Measurements from ENCODE around the gene ARAF. TPM values are rescaled to one million over a fixed set of nuclear protein-coding genes. Genes with fewer than 3 reads are reported as not detected.

ARAF gene
- total RNA-seq, 1 experiment from 2014 or later = 68.5 TPM

DNA sequence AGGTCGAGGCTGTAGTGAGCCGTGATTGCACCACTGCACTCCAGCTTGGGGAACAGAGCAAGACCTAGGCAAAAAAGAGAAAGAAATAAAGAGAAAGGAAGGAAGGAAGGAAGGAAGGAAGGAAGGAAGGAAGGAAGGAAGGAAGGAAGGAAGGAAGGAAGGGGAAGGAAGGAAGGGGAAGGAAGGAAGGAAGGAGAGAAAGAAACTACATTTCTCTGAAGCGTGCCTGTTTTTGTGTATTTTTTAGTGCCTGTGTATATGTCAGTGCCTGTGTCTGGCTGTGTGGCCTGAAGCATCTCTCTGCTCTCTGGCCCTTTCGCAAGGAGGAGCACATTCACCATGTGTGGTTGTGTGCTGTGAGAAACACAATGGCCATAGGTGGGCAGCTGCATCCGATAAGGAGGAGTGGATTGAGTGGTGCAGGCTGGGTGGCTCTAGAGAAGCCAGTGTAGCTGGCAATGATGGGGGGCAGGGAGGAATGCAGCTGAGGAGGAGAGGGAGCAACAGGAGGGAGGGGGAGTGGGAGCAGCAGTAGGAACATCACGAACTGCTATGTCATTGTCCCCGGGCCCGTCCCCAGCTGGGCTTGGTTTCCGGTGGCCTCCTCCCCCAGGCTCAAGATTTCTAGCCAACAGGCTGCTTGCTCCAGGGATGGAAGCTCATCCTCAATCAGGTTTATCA lies 47.3 kb downstream of the ARAF start:
- Histone ChIP-seq H3K27me3 (replicated peaks; ENCODE audit: control insufficient read depth, insufficient read depth, low read length) (no peaks in the 10 kb centered on the region), H3K9me3 (no peaks in the 10 kb centered on the region), H3K4me1 (no peaks in the 10 kb centered on the region), H3K36me3 (ENCODE audit: control insufficient read depth, insufficient read depth, low read length) (no peaks in the 10 kb centered on the region), H3K4me3 (ENCODE audit: low read depth, low read length) (no peak overlapping the region)
- TF ChIP-seq, protein P1, sequence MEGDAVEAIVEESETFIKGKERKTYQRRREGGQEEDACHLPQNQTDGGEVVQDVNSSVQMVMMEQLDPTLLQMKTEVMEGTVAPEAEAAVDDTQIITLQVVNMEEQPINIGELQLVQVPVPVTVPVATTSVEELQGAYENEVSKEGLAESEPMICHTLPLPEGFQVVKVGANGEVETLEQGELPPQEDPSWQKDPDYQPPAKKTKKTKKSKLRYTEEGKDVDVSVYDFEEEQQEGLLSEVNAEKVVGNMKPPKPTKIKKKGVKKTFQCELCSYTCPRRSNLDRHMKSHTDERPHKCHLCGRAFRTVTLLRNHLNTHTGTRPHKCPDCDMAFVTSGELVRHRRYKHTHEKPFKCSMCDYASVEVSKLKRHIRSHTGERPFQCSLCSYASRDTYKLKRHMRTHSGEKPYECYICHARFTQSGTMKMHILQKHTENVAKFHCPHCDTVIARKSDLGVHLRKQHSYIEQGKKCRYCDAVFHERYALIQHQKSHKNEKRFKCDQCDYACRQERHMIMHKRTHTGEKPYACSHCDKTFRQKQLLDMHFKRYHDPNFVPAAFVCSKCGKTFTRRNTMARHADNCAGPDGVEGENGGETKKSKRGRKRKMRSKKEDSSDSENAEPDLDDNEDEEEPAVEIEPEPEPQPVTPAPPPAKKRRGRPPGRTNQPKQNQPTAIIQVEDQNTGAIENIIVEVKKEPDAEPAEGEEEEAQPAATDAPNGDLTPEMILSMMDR (IDR thresholded peaks at IDR 0.05; ENCODE audit: insufficient read depth in 1 of 2, low read depth in 1 of 2, low read length in 1 of 2, severe bottlenecking in 1 of 2, unreplicated experiment in 1 of 2) = no peak
- Mint-ChIP-seq H3K27me3 (ENCODE audit: insufficient read depth, unreplicated experiment) (no peaks in the 10 kb centered on the region), H3K27ac (ENCODE audit: unreplicated experiment) (no peak overlapping the region), H3K36me3 (ENCODE audit: insufficient read depth, unreplicated experiment) (no peaks in the 10 kb centered on the region), H3K4me3 (ENCODE audit: unreplicated experiment) (no peak overlapping the region), H3K4me1 (ENCODE audit: low read depth, unreplicated experiment) (no peaks in the 10 kb centered on the region), H3K9me3 (ENCODE audit: unreplicated experiment) (no peaks in the 10 kb centered on the region)
- BruUV-seq (replicated peaks) = no TSS peak
- no peak for DNase-seq
- intact Hi-C loops (cut with micrococcal nuclease; ENCODE audit: unreplicated experiment) = no loop called here
- ChIA-PET CTCF (no interaction called here), POLR2A (no interaction called here)

GRCh38 chrX:47610511-47610910 lies 49.5 kb downstream of the ARAF start:
- Mint-ChIP-seq H3K4me3 (ENCODE audit: unreplicated experiment) (no peak overlapping the region), H3K27ac (ENCODE audit: unreplicated experiment) (no peak overlapping the region), H3K36me3 (ENCODE audit: insufficient read depth, unreplicated experiment) (no peaks in the 10 kb centered on the region), H3K27me3 (ENCODE audit: insufficient read depth, unreplicated experiment) (no peaks in the 10 kb centered on the region), H3K4me1 (ENCODE audit: low read depth, unreplicated experiment) (no peaks in the 10 kb centered on the region), H3K9me3 (ENCODE audit: unreplicated experiment) (no peaks in the 10 kb centered on the region)
- POLR2A ChIA-PET = no interaction called here
- CTCF ChIA-PET = no interaction called here
- H3K27me3 ChIP-seq (replicated peaks; ENCODE audit: control insufficient read depth, insufficient read depth, low read length) = no peaks in the 10 kb centered on the region
- H3K9me3 ChIP-seq = no peaks in the 10 kb centered on the region
- intact Hi-C loops (cut with micrococcal nuclease; ENCODE audit: unreplicated experiment) = no loop called here
- TF ChIP-seq, protein P1 (IDR thresholded peaks at IDR 0.05; ENCODE audit: insufficient read depth in 1 of 2, low read depth in 1 of 2, low read length in 1 of 2, severe bottlenecking in 1 of 2, unreplicated experiment in 1 of 2) = no peak
- no peaks in the 10 kb centered on the region for H3K36me3 ChIP-seq (ENCODE audit: control insufficient read depth, insufficient read depth, low read length)
- no TSS peak for BruUV-seq (replicated peaks)
- DNase-seq = no peak
- H3K4me1 ChIP-seq = no peaks in the 10 kb centered on the region
- H3K4me3 ChIP-seq (ENCODE audit: low read depth, low read length) = no peak overlapping the region

- Mint-ChIP-seq H3K27ac (ENCODE audit: unreplicated experiment) (no peak overlapping the region), H3K27me3 (ENCODE audit: insufficient read depth, unreplicated experiment) (no peaks in the 10 kb centered on the region), H3K4me1 (ENCODE audit: low read depth, unreplicated experiment) (no peaks in the 10 kb centered on the region), H3K9me3 (ENCODE audit: unreplicated experiment) (no peaks in the 10 kb centered on the region), H3K36me3 (ENCODE audit: insufficient read depth, unreplicated experiment) (no peaks in the 10 kb centered on the region), H3K4me3 (ENCODE audit: unreplicated experiment) (no peak overlapping the region)
- BruUV-seq (replicated peaks) = no TSS peak
- ChIA-PET CTCF (no interaction called here), POLR2A (no interaction called here)
- TF ChIP-seq, protein P1 (IDR thresholded peaks at IDR 0.05; ENCODE audit: insufficient read depth in 1 of 2, low read depth in 1 of 2, low read length in 1 of 2, severe bottlenecking in 1 of 2, unreplicated experiment in 1 of 2) = no peak
- no peaks in the 10 kb centered on the region for H3K4me1 ChIP-seq
- intact Hi-C loops (cut with micrococcal nuclease; ENCODE audit: unreplicated experiment) = no loop called here
- no peaks in the 10 kb centered on the region for H3K9me3 ChIP-seq
- H3K27me3 ChIP-seq (replicated peaks; ENCODE audit: control insufficient read depth, insufficient read depth, low read length) = no peaks in the 10 kb centered on the region
- H3K36me3 ChIP-seq (ENCODE audit: control insufficient read depth, insufficient read depth, low read length) = no peaks in the 10 kb centered on the region
- H3K4me3 ChIP-seq (ENCODE audit: low read depth, low read length) = no peak overlapping the region
- no peak for DNase-seq
These were observed 50.5 kb downstream of the ARAF start for GRCh38 chrX:47611489-47611888.
